GM18873 (cell line): ENCODE data around the gene CNP.

ENCODE experiments used
- ATAC-seq: cut with Tn5 transposase; IDR thresholded peaks from one replicate; pipeline ENCODE4 v1.9.1; 2021; ENCODE audit warnings: mild to moderate bottlenecking, moderate library complexity, moderate number of reproducible peaks; ENCODE audit not compliant: unreplicated experiment, low FRiP score

CNP gene

GRCh38 chr17:41971721-41972523, 5.3 kb downstream of the CNP start:
- ATAC-seq = no peak

GRCh38 chr17:41972571-41973407, 6.2 kb downstream of the CNP start:
- ATAC-seq = no peak

DNA sequence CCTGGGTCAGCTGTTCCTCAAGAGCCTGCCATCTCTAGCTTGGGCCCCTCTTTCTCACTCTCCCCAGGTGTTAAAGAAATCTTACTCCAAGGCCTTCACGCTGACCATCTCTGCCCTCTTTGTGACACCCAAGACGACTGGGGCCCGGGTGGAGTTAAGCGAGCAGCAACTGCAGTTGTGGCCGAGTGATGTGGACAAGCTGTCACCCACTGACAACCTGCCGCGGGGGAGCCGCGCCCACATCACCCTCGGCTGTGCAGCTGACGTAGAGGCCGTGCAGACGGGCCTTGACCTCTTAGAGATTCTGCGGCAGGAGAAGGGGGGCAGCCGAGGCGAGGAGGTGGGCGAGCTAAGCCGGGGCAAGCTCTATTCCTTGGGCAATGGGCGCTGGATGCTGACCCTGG, 6.8 kb downstream of the CNP start:
- no peak for ATAC-seq

DNA sequence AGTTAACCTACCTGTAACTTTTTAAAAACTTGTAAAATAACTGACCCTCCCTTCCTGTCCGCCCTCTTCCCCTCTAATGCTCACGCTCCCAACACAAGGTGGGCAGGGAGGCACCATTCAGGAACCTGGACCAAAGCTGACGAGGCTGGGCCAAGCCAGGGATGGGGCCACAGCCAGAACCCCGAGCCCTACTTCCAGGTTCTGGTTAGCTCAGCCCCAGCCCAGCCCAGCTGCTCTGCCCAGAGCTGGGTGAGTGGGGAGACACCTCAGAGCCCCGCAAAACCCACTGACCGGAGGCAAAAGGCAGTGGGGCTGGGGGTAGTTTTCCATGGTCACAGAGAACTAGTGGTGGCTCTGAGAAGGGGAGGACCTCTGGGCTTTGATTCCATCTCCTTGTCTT, 7.4 kb downstream of the CNP start:
- ATAC-seq = no peak

- ATAC-seq = no peak
These were observed 8.1 kb downstream of the CNP start for GRCh38 chr17:41974658-41975057.

DNA sequence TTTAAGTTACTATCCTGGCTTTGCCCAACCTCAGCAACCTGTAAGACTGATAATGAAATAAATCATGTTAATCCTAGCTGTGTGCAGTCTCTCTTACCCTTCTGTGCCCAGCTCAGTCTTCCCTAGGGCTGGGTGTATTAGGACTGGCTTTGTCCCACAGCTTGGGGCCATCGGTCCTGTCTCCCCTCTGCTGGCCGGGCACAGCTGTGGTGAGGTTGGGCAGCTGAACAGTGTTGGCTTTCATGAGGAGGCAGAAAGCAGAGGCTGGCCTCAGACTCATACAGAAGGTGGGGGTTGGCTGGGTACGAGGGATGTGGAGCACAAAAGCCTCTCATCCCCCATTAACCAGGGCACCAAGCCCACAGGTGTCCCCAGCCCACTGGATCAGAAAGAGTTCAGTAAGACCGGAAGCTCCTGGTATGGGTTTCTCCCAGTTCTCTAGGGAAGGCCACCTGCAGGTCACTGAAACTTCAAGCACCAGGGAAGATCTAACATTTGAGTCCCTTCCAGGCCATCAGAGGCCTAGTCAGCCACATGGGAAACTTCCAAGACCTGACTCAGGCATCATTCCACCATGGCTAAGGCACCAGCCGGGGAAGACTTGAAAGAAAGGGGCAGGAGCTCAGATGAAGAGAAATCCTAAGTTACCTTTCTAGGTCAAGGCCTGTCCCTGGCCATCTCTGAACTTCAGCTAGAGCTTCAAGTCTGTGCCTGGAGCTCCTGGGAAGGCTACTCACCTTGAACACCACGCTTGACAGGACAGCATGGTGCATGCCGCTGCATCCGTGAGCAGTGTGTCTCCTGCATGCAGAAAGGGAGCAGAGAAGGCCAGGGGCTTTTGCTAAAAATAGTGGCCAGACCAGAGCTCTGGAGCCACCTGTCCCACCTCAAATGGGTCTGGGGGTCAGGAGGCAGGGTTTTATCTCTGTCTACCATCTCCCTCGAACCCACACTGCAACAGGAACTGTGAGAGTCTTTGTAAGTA, 8.8 kb downstream of the CNP start:
- ATAC-seq = no peak

- ATAC-seq = no peak
These were observed 9.7 kb downstream of the CNP start for GRCh38 chr17:41976142-41976768.

GRCh38 chr17:41977991-41978390, 11.4 kb downstream of the CNP start:
- no peak for ATAC-seq

- ATAC-seq = no peak
These were observed 15.6 kb downstream of the CNP start for GRCh38 chr17:41982026-41982760.

- no peak for ATAC-seq
These were observed 17.9 kb downstream of the CNP start for GRCh38 chr17:41984454-41984853.

GRCh38 chr17:41985919-41986318, 19.3 kb downstream of the CNP start:
- no peak for ATAC-seq

DNA sequence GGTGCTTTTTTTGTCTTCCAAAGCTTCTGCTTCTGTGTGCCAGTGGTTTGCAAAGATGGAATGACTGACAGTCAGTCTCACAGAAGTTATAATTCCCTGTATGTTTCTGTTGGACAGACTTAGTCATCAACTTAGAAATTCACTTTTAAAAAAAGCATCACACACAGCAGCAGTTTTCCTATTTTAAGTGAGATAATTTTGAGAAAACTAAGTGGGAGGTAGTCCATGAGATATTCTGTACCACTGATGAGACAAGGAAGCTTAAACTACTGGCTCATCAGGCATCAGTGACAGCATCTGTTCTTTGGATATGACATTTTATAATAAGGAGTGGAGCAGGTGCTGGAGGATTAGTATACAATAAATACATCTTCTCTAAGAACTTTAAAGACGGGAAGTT, 20.0 kb downstream of the CNP start:
- no peak for ATAC-seq

DNA sequence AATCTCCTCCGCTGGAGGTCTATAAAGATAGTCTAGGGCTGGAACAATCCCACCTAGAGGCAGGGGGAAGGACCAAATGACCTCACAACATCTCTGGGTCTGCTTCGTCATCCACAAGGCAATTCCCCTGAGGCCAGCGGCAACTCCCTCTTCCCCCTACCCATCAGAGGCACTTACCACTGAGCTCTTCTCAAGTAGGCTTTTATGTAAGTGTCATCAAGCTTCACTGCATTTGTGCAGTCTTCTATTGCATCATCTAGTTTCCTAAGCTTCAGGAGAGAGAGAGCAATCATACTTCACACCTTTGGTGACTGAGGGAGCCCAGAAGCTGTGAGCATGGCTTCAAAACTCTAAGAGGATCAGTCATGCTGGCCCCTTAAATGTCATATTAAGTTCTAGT, 21.0 kb downstream of the CNP start:
- no peak for ATAC-seq

DNA sequence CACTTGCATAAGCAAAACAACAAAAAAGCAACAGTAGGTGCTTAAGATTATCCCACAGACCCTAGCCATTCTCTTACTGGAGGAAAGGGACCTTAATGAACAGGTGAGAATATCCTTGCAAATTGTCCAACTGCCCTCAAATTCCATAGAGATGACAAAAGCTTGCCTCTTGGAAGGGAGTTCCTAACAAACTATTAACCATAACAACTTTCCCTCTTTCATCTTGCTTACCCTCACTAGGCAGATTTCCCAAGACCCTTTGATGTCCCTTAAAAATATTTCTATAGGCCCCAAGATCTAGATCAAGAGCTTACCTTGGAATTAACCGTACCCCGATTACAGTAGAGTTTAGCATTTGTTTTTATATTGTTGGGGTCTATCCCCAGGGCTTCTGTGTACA, 21.8 kb downstream of the CNP start:
- ATAC-seq = no peak

GRCh38 chr17:41989702-41990419, 23.3 kb downstream of the CNP start:
- ATAC-seq = no peak

- ATAC-seq = no peak
These were observed 26.0 kb downstream of the CNP start for GRCh38 chr17:41992576-41992975.

GRCh38 chr17:41996855-41997164, 30.2 kb downstream of the CNP start:
- no peak for ATAC-seq

- no peak for ATAC-seq
These were observed 31.9 kb downstream of the CNP start for GRCh38 chr17:41998497-41998896.
